Tongue (tissue), 2 donors: ENCODE measurements around the gene TACO1. TPM values are rescaled to one million over a fixed set of nuclear protein-coding genes. Genes with fewer than 3 reads are reported as not detected.

Experiments
- DNase-seq: peaks from one replicate; pipeline ENCODE4 v3.0.0-alpha.2; 2015
- total RNA-seq: library from RNA; depleted of rRNA; stranded (reverse); fragments of >200 nt; gene quantifications from one replicate; pipeline ENCODE4 v1.2.3, GENCODE V29; 2014

The TACO1 gene
- 13.6 TPM for total RNA-seq

- DNase-seq: peak; percentile 88
Observed at GRCh38 chr17:63600569-63601438, at the start of gene TACO1. Gene TACO1 (plus strand): TSS chr17:63600895. CDS start chr17:63601084, 189 bp downstream.

GRCh38 chr17:63552211-63552610 lies 48.5 kb upstream of the TACO1 start:
- no peak for DNase-seq

DNA sequence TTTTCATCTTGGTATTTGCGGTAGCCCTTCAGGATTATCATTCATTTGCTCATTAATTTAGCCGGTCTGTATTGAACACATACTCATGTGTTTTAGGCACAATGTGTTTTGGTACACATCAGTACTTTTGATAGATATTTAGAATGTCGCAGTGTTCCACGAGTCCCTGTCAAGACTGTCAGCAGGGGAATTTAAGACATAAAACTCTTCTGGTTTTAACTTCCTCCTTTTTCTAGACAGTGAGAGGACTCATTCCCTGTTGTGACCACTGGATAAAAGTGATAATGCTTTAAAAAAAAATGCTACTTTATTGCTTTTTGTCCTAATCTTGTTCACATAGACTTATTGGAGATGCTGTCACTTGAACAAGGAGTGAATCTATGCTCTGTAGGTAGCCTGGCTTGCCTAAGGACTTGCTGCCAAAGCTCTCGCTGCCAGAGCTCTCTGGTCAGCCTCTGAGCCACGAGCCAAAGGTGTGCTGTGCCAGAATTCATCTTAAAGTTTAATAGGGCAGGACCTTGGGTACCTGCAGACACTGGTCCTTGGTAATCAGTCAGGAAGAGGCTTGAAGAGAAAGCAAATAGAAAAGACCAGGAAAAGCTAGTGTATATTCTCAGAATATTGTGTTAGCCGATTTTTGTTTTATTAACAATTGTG lies 45.1 kb upstream of the TACO1 start:
- DNase-seq: no peak

DNA sequence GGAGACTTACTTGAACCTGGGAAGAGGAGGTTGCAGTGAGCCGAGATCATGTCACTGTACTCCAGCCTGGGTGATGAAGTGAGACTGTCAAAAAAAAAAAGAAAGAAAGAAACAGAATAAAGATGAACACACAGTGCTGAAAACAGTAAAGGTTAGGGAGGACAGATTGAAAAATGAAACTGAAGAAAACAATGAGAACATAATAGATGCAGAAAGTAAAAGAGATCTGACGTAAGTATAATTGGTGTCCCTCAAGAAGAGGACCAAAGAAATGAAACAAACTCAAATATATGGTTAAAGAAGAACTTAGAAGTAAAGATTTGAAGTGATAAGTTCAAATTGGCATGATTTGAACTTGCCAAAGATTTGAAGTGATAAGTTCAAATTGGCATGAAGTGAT lies 43.3 kb upstream of the TACO1 start:
- DNase-seq: no peak

DNA sequence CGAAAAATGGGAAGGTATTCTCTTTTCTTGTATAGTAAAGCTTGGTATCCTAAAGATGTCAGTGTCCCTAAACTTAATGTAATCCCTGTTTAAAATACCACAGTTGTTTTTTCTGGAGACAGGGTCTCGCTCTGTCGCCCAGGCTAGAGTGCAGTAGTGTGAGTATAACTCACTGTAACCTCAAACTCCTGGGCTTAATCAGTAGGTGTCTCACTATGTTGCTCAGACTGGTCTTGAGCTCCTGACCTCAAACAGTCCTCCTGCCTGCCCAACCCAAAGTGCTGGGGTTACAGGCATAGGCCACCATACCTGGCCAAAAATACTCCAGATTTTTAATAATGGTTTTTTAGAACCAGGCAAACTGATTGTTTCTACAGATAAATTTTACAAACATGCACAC lies 42.3 kb upstream of the TACO1 start:
- no peak for DNase-seq

DNA sequence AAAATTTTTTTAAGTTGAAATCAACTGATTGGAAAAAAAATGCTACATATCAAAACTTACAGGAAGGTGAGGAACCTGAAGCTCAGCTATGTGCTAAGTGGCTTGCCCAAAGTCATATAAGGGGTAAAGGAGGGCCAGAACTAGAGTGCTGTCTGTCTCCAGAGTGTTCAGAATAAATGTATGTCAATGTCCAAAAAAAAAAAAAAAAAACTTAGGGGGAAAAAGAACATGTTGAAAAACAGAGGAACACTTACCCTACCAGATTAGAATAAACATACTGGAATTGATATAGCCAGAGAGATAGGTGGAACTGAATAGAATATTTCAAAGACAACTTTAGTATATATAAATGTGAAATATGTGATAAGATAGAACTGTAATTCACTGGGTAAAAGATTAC lies 38.9 kb upstream of the TACO1 start:
- no peak for DNase-seq

GRCh38 chr17:63563339-63563738 lies 37.4 kb upstream of the TACO1 start:
- DNase-seq: no peak

DNA sequence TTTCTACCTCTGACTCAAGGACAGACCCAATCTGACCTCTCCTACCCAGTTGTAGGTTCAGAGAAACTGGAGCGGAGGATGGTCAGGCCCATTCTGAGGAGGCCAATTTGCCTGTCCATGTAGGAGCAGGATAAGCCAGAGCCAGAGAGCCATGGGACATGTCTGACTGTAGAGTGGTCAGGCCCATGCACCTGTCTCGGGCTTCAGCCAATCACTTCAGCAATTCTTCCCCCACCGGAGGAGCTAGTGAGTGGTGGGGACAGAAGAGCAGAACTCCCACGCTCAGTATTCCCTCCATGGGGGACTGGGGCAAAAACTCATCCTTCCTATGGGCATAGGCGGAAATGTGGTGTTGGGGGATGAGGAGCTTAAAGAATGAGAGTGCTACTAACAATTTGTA lies 36.1 kb upstream of the TACO1 start:
- no peak for DNase-seq

- no peak for DNase-seq
Observed at GRCh38 chr17:63567229-63567628, 33.5 kb upstream of the TACO1 start.

DNA sequence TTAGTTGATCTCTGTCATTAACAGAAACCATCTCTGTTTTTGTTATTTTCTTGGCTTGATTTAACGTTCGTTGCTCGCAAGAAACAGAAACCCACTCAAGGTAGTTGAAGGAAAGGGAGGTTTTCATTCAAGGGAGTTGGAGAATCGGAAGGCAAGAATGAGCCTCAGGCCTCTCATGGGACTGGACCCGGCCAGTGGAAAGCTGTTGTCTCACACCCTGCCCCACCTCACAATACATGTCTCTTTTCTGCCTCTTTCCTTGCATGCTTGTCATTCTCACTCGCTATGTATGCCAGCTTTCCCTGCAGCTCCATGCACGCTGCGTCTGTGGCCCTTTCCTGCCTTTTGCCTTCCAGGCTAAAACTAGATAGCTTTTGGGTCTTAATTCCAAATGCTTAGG lies 32.1 kb upstream of the TACO1 start:
- no peak for DNase-seq

DNA sequence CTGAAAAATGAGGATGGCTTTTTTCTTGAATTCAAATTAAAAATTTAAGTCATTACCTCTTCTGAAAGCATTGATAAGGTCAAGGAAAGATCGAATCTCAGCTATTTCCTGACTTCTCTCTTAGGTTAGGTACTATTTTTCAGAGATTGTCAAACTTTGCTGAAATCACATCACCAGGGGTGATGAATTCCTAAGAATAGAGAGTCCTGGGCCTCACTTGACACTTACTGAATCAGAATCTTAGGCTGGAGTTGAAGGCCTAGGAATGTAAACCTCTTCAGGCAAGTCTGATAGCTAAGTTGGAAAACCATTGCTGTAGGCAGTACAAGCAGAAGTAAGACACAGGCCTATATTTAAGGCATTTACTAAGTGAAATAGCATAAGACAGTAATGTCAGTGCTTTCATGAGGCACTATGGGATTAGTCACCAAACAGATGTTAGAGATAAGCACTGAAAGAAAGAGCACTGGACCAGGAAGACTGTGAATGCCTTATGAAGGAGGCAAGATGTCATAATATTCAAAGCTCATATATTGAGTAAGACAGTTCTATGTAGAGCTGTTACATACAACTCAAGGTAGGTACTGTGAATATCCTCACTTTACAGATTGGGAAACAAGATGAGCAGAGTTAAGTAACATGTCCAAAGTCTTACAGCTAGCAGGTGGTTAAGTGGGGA lies 28.9 kb upstream of the TACO1 start:
- no peak for DNase-seq

GRCh38 chr17:63573634-63574033 lies 27.1 kb upstream of the TACO1 start:
- no peak for DNase-seq

DNA sequence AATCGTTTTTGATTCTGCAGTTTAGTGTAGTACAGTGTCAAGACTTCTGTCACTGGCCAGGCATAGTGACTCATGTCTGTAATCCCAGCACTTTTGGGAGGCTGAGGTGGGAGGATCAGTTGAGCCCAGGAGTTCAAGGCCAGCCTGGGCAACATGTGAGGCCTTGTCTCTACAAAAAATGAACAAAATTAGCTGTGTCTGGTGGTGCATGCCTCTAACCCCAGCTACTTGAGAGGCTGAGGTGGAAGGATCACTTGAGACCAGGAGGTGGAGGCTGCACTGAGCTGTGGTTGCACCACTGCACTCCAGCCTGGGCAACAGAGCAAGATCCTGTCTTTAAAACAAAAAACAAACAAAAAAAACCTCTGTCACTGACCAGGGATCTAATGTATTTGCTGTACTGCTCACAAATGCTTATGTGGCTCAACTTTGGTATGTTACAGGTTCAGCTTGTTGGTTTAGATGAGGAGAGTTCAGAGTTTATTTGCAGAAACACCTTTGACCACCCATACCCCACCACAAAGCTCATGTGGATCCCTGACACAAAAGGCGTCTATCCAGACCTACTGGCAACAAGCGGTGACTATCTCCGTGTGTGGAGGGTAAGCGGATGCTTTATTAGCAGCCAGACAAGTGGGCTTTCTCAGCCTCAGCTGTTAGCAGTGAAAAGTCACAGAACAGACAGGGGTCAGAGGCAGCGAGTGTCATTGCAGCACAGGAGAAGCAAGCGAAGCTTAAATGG lies 22.5 kb upstream of the TACO1 start:
- no peak for DNase-seq

GRCh38 chr17:63578769-63579111 lies 22.0 kb upstream of the TACO1 start:
- no peak for DNase-seq

DNA sequence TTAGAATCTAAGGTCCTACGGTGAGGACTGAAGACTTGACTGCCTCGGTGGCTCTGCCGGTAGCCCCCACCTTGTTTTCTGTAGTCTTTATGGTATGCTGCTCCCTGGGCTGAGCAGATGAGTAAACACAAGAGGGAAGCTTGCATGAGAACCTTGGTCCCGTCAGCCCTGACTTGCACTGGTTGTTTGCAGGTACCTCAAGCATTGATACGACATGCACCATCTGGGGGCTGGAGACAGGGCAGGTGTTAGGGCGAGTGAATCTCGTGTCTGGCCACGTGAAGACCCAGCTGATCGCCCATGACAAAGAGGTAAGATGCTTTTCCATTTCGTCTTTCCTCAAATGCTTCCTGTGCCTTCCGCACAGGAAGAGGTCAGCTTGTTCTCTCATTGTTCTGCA lies 21.1 kb upstream of the TACO1 start:
- DNase-seq: no peak

DNA sequence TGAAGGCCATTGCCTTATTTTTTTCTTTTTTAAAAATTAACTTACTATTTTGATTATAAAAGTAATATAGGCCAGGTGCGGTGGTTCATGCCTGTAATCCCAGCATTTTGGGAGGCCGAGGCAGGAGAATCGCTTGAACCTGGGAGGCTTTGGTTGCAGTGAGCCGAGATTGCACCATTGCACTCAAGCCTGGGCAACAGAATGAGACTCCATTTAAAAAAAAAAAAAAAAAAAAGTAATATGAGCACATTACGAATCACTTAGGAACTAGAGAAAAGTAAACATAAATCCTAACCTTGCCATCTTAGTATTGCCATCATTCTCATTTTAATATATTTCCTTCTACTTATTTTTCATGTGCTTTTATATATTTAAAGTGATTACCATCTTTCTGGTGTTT lies 12.9 kb upstream of the TACO1 start:
- no peak for DNase-seq

DNA sequence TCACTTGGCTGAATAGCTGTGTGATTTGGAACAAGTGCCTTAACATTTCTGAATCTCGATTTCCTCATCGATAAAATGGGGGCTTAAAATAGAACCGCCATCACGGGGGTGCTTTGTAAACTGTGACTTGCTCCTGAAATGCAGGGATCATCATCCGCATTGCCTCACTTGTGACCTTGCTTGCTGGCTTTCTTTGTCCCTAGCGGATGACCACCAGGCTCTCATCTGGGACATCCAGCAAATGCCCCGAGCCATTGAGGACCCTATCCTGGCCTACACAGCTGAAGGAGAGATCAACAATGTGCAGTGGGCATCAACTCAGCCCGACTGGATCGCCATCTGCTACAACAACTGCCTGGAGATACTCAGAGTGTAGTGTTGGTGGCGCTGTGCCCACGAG lies 11.9 kb upstream of the TACO1 start:
- DNase-seq: no peak

DNA sequence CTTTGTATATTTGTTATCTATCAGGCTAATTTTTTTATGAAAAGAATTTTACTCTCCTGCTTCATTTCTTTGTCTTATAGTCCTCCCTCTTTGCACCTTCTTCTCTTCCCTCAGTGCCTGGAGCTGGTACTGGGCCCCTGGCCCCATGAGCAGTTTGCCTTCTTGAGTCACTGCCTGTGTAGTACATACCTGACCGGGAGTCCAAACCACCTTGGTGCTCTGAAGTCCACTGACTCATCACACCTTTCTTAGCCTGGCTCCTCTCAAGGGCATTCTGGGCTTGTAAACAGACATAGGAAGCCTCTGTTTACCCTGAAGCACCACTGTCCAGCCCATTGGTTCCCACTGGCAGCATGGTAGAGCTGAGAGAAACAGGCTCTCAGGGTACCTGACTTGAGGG lies 11.0 kb upstream of the TACO1 start:
- no peak for DNase-seq

DNA sequence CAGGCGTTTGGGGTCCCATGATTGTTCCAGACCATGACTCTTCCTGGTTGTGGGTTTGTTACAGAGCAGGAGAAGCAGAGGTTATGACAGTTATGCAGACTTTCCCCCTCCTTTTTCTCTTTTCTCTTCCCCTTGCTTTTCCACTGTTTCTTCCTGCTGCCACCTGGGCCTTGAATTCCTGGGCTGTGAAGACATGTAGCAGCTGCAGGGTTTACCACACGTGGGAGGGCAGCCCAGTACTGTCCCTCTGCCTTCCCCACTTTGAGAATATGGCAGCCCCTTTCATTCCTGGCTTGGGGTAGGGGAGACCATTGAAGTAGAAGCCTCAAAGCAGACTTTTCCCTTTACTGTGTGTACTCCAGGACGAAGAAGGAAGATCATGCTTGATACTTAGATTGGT lies 7.9 kb upstream of the TACO1 start:
- DNase-seq: no peak

DNA sequence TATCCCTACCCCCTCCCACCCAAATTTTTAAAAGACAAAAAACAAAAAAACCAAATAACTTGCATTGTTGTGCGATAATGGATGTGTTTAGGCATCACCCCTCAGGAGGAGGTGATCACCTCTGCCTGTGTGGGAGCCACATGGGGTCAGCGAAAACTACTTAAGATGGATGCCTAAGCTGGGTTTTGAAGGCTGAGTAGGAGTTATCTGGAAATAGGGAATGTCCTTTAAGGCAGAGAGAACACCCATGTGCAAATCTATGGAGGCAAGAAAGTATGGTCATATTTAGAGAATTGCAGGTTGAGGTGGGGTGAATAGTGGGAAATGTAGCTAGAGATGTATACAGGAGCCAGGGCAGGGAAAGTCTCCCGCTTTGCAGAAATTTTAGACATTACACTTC lies 5.6 kb upstream of the TACO1 start:
- no peak for DNase-seq

GRCh38 chr17:63596856-63597586 lies 3.7 kb upstream of the TACO1 start:
- no peak for DNase-seq

GRCh38 chr17:63598281-63598680 lies 2.4 kb upstream of the TACO1 start:
- no peak for DNase-seq
